ENCODE measurements around the gene DACT2.

GRCh38 chr6:168281826-168282225 is 37.8 kb downstream of the DACT2 start:
- TF ChIP-seq POLR2A (IDR thresholded peaks at IDR 0.05), result no peak
- TF ChIP-seq CTCF (IDR thresholded peaks at IDR 0.05), result no peak

Data from right lobe of liver (tissue), 4 donors.